Globus pallidus (tissue), 1 donor: ENCODE results near the gene APOBEC4.
"Not testable (repeated sequence)": the region's sequence is repeated elsewhere in the genome, so short reads cannot be mapped to it uniquely, and the experiment has no call there.

Experiments used
- DNase-seq: peaks from one replicate; pipeline ENCODE4 v3.0.0-alpha.2; 2015; ENCODE audit warnings: low spot score

Gene APOBEC4, protein sequence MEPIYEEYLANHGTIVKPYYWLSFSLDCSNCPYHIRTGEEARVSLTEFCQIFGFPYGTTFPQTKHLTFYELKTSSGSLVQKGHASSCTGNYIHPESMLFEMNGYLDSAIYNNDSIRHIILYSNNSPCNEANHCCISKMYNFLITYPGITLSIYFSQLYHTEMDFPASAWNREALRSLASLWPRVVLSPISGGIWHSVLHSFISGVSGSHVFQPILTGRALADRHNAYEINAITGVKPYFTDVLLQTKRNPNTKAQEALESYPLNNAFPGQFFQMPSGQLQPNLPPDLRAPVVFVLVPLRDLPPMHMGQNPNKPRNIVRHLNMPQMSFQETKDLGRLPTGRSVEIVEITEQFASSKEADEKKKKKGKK

DNA sequence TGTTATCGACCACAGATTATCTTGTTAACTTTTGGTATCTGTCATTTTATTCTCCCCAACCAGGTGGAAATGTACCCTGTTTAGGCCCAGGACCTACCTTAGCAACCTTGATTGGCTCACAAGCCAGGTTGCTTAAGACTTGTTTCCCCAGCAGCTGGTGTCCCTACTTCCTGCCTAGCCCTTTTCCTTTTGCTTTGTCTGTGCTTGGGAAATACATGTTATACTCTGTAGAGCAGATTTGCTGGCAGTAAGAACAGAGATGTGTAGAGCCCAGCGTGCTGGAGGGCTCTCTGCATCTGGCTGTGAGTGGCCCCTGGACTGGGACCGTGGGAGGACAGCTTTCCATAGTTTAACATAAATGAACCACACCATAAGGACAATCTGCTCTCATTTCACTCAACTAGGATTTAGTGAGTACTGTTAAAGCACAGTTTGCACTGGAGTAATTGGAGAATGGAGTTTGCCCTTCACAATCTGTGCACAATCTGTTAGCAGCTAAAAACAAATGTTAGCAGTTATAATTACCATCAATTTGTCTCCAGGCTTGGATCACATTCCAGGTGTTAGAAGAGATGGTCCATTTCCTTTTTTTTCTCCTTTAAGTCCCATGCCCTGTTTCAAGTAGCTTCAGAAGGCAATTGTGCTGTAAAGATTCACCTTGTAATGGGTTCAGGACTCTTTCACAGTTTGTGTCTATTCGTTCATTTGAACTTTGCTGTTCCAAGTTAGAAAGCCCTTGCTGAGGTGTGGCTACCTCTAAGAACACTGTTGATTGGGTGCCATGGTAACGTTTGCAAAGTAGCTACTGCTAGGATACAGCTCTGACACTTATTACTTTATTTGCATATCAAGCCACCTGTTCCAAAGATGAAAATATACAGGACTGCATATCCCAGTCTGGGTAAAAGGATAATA is at the start of gene APOBEC4:
Gene APOBEC4, minus strand, starts transcription at position 770 of the 915 bp plus-strand sequence. CDS start 4,535 bp downstream, outside the sequence.
- DNase-seq, result no peak

DNA sequence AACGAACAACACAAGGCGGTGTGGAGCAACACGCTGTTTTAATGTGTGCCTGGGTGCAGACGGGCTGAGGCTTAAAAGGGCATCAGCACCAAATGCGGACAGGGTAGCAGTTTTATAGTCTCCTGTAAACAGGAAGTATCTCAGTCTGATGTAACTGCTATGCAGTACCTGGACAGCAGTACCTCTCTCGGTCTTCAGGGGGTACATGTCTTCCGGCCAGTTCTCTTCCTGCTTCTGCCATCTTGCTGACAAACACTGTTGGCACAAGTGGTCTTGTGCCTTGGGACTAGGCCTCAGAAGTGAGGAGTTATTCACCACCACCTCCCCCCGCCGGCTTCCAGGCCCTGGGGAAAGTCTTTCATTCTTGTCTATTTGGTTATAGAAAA is 49.7 kb upstream of the APOBEC4 start:
- DNase-seq, result no peak

DNA sequence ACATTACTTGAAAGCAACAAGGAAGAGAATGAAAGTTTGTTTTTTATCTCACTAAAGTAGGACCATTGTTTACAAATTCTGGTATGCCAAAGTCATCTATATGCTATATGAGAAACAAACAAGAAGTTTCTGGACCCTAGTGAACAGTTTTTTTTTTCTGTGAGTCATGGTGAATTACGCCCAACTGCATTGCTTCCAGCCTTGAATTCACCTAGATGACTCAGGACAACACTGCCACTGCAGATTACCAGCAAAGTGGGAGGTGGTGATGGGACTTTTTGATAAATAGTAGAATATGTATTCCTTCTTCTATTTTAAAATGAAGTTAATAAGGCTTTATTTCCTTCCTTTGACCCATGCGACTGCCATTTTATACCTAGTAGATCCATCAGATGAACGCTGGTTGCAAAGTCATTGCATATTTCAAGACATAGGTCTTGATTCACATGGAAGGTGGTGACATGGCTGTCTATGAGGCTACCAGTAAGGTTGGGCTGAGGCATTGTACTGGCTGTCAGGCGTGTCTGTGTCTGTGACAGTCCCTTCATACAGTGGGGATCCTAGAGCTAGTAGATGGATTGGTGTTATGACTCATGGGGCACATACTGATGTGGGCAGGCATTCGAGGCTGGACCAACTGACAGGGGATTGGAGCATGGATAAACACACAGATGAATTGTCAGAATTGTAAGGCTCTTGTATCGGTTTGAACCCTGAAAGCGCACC is 49.1 kb upstream of the APOBEC4 start:
- no peak for DNase-seq

DNA sequence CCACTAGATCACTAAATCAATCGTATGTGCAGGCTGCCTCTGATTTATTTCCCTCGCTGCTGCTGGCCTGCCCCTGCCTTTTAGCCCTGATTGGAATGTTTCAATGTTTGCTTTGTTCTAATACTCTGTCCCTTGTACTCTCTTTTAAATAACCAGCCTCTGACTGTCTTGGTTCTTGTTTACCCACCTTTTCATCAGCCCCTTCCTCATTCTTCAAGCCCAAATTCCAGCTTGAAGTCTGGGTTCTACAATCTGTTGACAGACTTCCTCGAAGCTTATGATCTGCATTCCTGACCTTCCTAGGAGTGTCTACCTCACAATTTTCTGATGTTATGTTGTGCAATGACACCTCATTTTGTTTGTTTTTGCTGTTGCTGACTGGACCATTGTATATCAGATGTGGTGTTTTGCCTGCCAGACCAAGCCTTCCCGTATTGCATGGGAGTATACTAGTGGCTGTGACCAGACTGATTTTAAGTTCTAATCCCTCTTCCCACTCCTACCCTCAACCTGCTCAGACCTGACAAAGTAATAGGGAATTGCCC is 46.6 kb upstream of the APOBEC4 start:
- no peak for DNase-seq

DNA sequence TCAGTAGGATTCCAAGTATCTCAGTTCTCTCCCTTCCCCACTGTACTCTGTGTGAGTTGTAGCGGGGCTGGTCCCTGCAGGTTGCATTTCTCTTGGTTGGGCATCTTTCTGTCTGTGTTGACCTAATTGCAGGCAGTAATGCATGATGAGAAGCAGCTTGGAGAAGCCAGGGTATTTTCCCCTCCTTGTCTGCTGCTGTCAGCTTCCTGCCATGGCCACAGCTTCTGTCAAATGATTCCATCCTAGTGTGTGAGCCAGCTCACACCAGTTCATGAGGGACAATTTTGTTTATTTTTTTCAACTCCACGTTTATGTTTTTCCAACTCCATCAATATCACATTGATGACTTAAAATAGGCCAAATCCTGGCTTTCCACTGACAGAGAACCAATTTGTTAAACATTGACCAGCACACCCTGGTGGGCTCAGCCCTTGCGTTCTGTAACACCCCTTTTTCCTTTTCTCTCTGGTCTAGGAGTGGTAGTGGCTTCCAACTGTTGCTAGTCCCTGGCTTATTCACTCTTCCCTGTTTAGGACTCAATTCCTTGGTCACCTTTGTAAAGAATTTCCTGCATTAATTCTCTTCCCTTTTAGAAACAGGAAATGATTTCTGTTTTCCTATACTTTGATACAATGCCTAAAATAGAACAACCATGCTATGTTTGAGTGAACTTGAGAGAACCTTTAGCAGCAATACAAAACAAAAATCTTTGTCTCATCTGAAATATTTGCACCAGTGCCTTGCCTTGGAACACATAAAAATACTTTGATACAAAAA is 44.9 kb upstream of the APOBEC4 start:
- DNase-seq, result no peak

DNA sequence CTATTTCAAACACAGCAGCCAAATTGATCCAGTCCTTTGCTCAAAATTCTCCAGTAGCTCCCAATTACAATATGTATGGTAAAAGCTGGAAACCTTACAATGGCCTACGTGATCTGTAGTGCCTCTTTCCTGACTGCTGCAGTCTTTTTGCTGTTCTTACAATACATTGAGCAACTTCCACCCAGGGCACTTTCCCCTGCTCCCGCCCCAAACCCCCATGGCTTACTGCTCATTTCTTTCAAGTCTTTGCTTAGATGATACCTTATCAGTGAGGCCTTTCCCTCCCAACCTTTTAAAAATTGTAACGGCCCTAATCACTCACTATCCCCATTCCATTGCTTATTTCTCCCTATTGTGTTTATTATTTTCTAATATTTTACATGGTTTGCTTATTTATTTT is 43.9 kb upstream of the APOBEC4 start:
- DNase-seq, result no peak

DNA sequence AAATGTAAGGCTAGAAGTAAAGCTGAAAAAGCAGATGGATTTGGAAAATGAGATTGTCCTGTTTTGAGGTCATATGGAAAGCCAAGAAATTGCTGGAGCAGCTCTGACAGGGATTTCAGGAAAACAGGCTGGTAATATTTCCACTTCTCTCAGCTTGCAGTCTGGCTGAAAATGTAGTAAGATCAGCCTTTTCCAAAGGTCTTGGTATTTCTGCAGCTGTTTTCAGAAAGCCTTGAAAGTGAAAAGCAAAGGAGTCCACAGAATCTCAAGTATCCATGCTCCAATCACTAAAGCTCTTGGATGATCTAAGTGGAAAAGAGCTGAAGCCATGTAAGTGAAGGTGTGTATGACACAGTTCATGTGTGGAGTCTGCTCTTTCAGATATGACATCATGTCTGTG is 41.6 kb upstream of the APOBEC4 start:
- DNase-seq, result no peak

DNA sequence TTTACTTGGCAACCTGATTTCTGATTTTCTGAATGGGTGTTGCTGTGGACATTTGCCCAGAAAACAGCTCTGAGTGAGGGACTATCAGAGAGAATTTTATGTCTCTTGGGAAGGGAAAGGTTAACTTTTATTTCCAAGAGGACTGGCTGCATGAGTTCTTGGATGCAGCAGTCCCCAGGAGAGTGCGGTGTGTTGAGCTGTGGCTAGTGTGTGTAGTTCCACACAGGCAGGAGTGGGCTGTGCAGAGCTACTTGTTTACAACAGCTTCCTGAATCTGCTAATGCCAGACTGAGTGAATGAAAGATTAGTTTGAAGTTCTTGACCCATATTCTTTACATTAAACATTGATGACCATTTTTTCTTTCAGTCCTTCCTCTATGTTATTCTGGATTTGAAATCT is 41.0 kb upstream of the APOBEC4 start:
- no peak for DNase-seq

DNA sequence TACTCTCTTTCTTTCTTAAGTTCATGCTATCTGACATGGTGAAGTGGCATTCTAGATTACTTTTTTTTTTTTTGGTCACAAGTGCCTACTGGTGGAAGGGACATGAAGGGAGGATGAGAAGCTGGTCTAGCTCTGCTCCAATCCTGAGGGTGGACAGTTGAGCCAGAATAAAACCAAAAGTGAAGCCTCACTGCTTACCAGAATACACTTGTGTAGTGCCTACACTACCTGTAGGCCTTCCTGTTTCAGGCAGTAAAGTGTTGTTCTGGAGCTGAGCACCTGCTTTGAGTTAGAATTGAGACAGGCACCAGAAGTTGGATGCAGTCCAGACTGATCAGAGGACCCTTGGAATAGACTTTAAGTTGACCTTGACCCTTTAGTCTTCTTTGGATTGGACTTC is 40.4 kb upstream of the APOBEC4 start:
- no peak for DNase-seq

DNA sequence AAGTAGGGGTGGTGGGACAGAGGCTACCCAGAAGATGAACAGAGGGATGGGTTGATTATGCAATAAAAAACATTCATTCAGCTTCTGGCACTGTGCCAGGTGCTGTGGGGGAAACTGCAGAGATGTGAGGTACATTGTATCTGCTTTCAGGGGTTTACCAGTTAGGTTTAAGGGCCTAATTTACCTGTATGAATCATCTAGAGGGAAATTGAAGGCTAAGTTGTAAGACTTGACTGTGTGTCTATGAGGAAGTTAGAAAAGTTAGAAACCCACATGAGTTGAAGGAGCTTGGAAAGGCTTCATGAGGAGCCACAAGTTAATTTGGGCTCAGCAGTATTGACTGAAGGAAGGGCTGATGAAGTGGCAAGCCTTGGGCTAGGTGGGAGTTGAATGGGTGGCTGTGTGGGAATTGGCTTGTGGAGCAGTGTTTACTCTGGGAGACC is 36.7 kb upstream of the APOBEC4 start:
- no peak for DNase-seq

DNA sequence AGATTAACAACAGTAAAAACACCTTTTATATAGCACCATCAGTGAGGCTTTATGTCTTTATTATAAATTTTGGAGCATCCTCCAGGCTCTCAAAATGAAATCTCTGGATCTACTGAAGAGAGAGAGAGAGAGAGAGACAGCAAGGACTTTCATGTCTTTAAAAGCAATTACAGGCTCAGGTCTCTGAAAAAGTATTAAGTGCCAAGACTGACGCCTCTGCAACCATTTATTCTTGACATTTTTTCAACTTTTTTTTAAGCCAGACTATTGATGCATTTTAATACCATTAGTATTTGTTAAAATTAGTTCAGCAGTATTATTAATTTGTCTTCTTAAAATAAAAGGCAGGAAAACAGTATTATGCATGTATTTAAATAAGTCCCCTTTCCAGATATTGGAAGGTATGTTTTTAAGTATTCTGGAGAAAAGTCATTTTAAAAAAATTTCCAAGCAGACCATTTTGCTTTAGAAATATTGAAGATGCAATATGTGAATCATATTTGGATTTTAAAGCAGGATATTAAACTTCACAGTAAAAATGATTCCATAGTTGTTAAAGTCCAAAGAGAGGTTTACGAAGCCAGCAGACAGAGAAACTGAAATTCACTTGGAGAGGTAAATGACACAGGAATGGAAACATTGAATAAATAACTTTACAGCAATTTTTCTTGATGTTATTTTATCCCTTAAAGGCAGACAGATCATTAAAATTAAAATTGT is 35.4 kb upstream of the APOBEC4 start:
- DNase-seq, result no peak

DNA sequence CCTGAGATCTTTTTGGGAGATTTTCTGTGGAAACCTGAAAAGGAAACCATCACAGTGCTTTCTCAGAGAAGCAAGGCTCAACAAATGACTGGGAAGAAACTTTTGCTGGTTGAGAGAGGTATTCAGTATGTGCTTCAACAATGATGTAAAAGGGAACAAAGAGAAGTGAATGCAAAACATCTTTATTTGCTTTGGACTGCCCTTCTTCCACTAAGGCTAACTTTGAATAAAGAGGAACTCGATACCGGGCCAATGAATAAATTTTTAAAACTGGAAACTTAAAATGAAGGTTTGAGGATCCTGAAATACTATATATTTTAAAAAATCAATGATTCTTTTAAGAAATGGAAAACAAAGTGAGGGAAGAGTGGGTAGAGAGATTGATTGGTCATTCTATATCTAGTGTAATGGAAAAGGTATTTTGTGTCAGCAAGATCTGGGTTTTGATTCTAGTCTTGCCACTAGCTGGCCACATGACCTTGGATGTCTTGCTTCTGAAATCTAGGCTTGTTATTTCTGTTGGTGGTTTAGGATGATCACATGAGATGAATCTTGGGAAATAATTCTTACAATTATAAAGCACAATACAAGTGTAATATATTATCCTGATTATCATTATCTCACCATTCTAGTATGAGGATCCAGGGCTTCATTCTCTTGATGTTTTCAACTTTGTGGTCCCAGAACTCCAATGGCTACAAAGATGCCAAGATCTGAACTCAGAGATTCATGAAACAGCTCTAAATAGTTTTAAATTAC is 34.6 kb upstream of the APOBEC4 start:
- no peak for DNase-seq

DNA sequence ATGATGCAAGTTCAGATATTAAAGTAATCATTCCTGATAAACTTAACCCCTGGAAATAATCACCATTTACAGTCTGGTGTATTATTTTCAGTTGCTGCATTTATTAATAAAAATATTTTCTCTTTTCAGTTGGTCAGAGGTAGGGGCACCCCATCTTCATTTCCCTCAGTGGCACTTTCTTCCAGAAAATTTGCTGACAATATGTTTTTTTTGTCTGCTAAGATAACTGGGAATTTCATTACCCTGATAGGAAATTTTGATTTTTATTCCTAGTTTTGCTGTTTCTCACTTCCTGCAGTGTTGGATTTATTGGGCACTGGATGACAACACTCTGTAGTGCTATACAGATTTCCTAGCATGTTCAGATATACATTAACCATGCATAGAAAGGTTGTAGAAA is 33.1 kb upstream of the APOBEC4 start:
- no peak for DNase-seq

DNA sequence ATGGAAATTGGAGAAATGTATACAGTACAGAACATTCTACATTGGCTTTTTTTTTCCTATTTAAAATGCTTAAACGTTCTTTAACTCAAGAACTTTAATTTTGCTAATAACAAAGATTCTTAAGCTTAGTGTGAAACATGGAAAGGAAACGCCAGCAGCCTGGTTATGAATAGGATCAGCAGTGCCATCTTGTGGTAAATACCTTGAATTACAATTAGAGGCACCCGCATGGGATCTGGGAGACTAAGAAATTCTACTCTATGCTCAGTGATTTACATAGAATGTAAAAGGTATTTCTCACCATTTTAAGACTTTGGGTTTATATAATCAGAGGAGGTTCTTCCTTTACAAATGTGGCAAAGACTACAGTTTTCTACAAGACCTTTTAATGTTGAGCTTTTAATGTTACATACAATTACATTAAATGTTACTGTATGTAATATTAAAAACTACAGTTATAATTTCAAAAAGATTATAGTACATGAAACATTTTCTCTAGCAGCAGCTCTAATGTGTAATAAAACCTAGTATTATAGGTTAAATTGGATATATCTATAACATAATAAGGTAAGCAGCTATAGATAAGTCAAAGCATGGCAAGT is 32.1 kb upstream of the APOBEC4 start:
- peak; percentile 53 for DNase-seq

DNA sequence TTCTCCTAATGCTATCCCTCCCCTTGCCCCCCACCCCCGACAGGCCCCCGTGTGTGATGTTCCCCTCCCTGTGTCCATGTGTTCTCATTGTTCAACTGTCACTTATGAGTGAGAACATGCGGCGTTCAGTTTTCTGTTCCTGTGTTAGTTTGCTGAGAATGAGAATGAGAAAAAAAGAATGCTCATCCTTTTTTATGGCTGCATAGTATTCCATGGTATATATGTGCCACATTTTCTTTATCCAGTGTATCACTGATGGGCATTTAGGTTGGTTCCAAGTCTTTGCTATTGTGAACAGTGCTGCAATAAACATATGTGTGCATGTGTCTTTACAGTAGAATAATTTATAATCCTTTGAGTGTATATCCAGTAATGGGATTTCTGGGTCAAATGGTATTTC is 26.2 kb upstream of the APOBEC4 start:
- not testable (repeated sequence) for DNase-seq

DNA sequence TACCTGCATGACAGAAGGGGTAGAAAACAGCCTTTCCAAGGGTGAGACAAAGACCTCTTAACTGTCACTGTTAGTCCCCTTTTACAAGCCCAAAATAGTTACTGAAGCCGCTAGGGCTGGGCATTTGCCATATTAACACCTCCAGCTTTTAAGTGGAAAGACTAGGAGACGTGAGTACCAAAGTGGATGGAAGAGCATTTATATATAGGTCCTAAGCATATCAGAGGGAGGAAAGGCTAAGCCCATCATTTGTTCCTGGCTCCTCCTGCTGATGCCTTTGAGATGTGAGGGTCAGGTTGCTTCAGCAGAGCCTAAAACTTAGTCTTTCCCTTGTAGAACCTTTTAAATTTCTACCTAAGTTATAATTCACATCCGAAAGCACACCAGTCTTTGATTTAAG is 25.7 kb upstream of the APOBEC4 start:
- DNase-seq, result no peak

DNA sequence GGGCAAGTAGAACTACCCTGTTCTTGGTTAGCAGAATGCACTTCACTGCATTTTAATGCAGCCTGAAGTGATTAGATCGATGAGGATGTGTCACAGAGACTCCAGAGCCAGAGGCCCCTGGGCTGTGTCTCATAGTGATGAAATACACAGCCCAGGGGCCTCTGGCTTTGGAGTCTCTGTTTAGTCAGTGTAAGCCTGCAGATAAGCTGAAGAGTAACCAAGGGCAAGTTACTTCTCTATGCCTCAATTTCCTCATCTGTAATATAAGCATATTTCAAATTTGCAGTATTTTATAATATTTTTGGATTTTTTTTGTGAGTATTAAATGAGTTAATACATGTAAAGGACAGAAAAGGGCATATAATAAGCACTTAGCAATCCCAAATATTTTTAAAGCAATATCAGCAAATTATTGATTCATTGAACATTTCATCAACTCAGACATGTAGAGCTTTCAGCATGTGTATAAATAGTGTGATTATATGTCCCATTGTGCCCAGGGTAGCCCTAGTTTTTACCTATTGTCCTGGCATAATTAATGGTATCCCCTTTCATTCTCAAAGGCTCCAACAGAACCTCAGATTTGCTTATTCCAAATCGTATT is 23.6 kb upstream of the APOBEC4 start:
- no peak for DNase-seq

DNA sequence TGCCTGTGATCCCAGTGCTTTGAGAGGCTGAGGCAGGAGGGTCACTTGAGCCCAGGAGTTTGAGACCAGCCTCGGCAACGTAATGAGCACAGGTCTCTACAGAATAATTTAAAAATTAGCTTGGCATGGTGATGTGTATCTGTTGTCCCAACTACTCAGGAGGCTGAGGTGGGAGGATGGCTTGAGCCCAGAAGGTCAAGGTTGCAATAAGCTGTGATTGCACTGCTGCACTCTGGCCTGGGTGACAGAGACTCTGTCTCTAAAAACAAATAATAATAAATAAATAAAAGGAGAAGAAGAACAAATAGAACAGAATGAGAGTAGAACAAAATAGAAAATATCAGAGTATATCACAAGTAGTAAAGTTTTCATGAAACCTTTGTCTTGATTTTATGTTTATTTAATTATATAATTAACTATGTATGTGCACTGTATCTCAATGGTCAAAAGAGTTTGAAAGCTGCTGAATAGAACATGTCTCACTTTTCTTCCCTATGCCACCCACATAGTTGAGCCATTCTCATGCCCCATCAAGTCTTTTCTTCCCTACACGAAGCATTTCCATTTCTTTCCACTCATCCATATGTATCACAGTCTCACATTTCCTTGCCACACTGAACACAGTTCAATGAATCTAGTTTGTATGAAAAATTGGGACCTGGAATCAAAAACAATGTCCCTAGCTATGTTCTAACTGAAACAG is 22.9 kb upstream of the APOBEC4 start:
- DNase-seq, result no peak
